H9 (cell line): Measurements from ENCODE around the gene HOXD10. TPM values are rescaled to one million over a fixed set of nuclear protein-coding genes. Genes with fewer than 3 reads are reported as not detected.

Source experiments
- DNase-seq: peaks from one replicate; pipeline ENCODE4 v3.0.0-alpha.2; 2017
- H2AFZ ChIP-seq: one replicate; pipeline ENCODE4 v1.6.1; 2013; ENCODE audit warnings: mild to moderate bottlenecking, low read length, control low read depth, moderate library complexity
- H2AK5ac ChIP-seq: 2 replicates; pipeline ENCODE4 v1.6.1; 2013; ENCODE audit warnings: low read length, control low read depth, mixed read lengths; ENCODE audit not compliant: insufficient read length
- H2BK120ac ChIP-seq: one replicate; pipeline ENCODE4 v1.6.1; 2013; ENCODE audit warnings: low read depth, mild to moderate bottlenecking, low read length, control low read depth, inconsistent platforms; ENCODE audit not compliant: poor library complexity, severe bottlenecking
- H2BK12ac ChIP-seq: 2 replicates; pipeline ENCODE4 v1.6.1; 2013; ENCODE audit warnings: low read length, control low read depth, mixed read lengths, low read depth; ENCODE audit not compliant: insufficient read length
- H2BK15ac ChIP-seq: 2 replicates; pipeline ENCODE4 v1.6.1; 2013; ENCODE audit warnings: low read depth, low read length, control low read depth
- H2BK20ac ChIP-seq: one replicate; pipeline ENCODE4 v1.6.1; 2013; ENCODE audit warnings: low read depth, mild to moderate bottlenecking, low read length, control low read depth, inconsistent platforms; ENCODE audit not compliant: poor library complexity, severe bottlenecking
- H2BK5ac ChIP-seq: 2 replicates; pipeline ENCODE4 v1.6.1; 2013; ENCODE audit warnings: low read length, control low read depth, mixed read lengths; ENCODE audit not compliant: insufficient read length
- H3K14ac ChIP-seq: 2 replicates; pipeline ENCODE4 v1.6.1; 2013; ENCODE audit warnings: low read length, control low read depth; ENCODE audit not compliant: insufficient read depth
- H3K18ac ChIP-seq: 2 replicates; pipeline ENCODE4 v1.6.1; 2013; ENCODE audit warnings: low read depth, mild to moderate bottlenecking, mixed read lengths, low read length, control low read depth; ENCODE audit not compliant: insufficient read length
- H3K23ac ChIP-seq: 2 replicates; pipeline ENCODE4 v1.6.1; 2013; ENCODE audit warnings: low read length, control low read depth, mixed read lengths, low read depth; ENCODE audit not compliant: insufficient read length
- H3K23me2 ChIP-seq: 2 replicates; pipeline ENCODE4 v1.6.1; 2013; ENCODE audit warnings: low read depth, mild to moderate bottlenecking, mixed read lengths, low read length, control low read depth; ENCODE audit not compliant: insufficient read length, poor library complexity, severe bottlenecking
- H3K27ac ChIP-seq: 2 replicates; pipeline ENCODE4 v1.5.1; 2013; ENCODE audit warnings: low read length, control low read depth, mixed read lengths, low read depth; ENCODE audit not compliant: insufficient read length
- H3K27me3 ChIP-seq: 2 replicates; pipeline ENCODE4 v1.6.1; 2013; ENCODE audit warnings: low read length, control low read depth, inconsistent platforms; ENCODE audit not compliant: insufficient read depth
- H3K4ac ChIP-seq: 2 replicates; pipeline ENCODE4 v1.6.1; 2013; ENCODE audit warnings: low read depth, mild to moderate bottlenecking, control low read depth, inconsistent platforms, low read length, moderate library complexity
- H3K4me1 ChIP-seq: 2 replicates; pipeline ENCODE4 v1.6.1; 2013; ENCODE audit warnings: low read length, control low read depth, inconsistent platforms; ENCODE audit not compliant: insufficient read depth
- H3K4me2 ChIP-seq: 2 replicates; pipeline ENCODE4 v1.6.1; 2013; ENCODE audit warnings: low read length, control low read depth, mixed read lengths; ENCODE audit not compliant: insufficient read length, insufficient read depth
- H3K56ac ChIP-seq: 2 replicates; pipeline ENCODE4 v1.6.1; 2013; ENCODE audit warnings: low read depth, mild to moderate bottlenecking, mixed read lengths, low read length, control low read depth; ENCODE audit not compliant: insufficient read length
- H3K79me1 ChIP-seq: 2 replicates; pipeline ENCODE4 v1.6.1; 2013; ENCODE audit warnings: low read depth, mild to moderate bottlenecking, moderate library complexity, low read length, control low read depth, inconsistent platforms; ENCODE audit not compliant: insufficient read depth, poor library complexity, severe bottlenecking
- H3K79me2 ChIP-seq: 2 replicates; pipeline ENCODE4 v1.6.1; 2013; ENCODE audit warnings: low read length, control low read depth, inconsistent platforms; ENCODE audit not compliant: insufficient read depth
- H3K9ac ChIP-seq: 2 replicates; pipeline ENCODE4 v1.6.1; 2013; ENCODE audit warnings: low read length, control low read depth, mixed read lengths; ENCODE audit not compliant: insufficient read length; ENCODE audit errors: extremely low read depth
- H3K9me3 ChIP-seq: one replicate; pipeline ENCODE4 v1.6.1; 2013; ENCODE audit warnings: low read depth, low read length, inconsistent platforms; ENCODE audit not compliant: control insufficient read depth
- H3T11ph ChIP-seq: one replicate; pipeline ENCODE4 v1.6.1; 2013; ENCODE audit warnings: mild to moderate bottlenecking, low read length, control low read depth, inconsistent platforms
- H4K20me1 ChIP-seq: one replicate; pipeline ENCODE4 v1.6.1; 2013; ENCODE audit not compliant: control insufficient read depth, insufficient read length, insufficient read depth
- H4K5ac ChIP-seq: 2 replicates; pipeline ENCODE4 v1.6.1; 2013; ENCODE audit warnings: low read depth, mild to moderate bottlenecking, mixed read lengths, low read length, control low read depth; ENCODE audit not compliant: insufficient read length
- H4K8ac ChIP-seq: replicated peaks from 2 replicates; pipeline ENCODE4 v1.6.1; 2013; ENCODE audit warnings: low read length, control low read depth, mixed read lengths, low read depth; ENCODE audit not compliant: insufficient read length
- H4K91ac ChIP-seq: 2 replicates; pipeline ENCODE4 v1.6.1; 2013; ENCODE audit warnings: low read depth, mild to moderate bottlenecking, moderate library complexity, mixed read lengths, low read length, control low read depth; ENCODE audit not compliant: insufficient read length
- H3K27ac Mint-ChIP-seq, 3 experiments: 2 replicates in 2 of 3; 3 replicates in 1 of 3; pipeline ENCODE4 v1.8.0; 2020 to 2021; ENCODE audit warnings: mixed read lengths in 3 of 3, mild to moderate bottlenecking in 1 of 3, moderate library complexity in 1 of 3
- H3K27me3 Mint-ChIP-seq: 2 replicates; pipeline ENCODE4 v1.8.0; 2021; ENCODE audit warnings: low read depth, mild to moderate bottlenecking, moderate library complexity, mixed read lengths
- H3K36me3 Mint-ChIP-seq, 3 experiments: 2 replicates in 2 of 3; 3 replicates in 1 of 3; pipeline ENCODE4 v1.8.0; 2020 to 2021; ENCODE audit warnings: low read depth in 3 of 3, mixed read lengths in 3 of 3; ENCODE audit not compliant: insufficient read depth in 1 of 3
- H3K4me1 Mint-ChIP-seq, 2 experiments: 2 replicates each; pipeline ENCODE4 v1.8.0; 2020; ENCODE audit warnings: mixed read lengths in 2 of 2
- H3K4me3 Mint-ChIP-seq, 2 experiments: 2 replicates in 1 of 2; 3 replicates in 1 of 2; pipeline ENCODE4 v1.8.0; 2020 to 2021; ENCODE audit warnings: mild to moderate bottlenecking in 2 of 2, mixed read lengths in 2 of 2, moderate library complexity in 1 of 2
- H3K9me3 Mint-ChIP-seq, 2 experiments: 2 replicates in 1 of 2; 3 replicates in 1 of 2; pipeline ENCODE4 v1.8.0; 2020; ENCODE audit warnings: mild to moderate bottlenecking in 2 of 2, mixed read lengths in 2 of 2, moderate library complexity in 1 of 2
- WGBS: extraction: QIAGEN DNeasy Blood & Tissue Kit; methylation state at CpG from one replicate; pipeline ENCODE4 v1.1.7; 2013; ENCODE audit warnings: missing lambda C conversion rate, low lambda C conversion rate, mixed read lengths; ENCODE audit not compliant: insufficient read length; ENCODE audit errors: extremely low coverage; 5-methylcytosine and 5-hydroxymethylcytosine counted together
- long read RNA-seq: library from polyadenylated mRNA; unstranded; transcript quantifications from one replicate; pipeline ENCODE4 v2.0.0, GENCODE V29; 2020
- total RNA-seq: library from RNA; stranded (reverse); gene quantifications from 2 replicates; pipeline ENCODE4 v1.2.1, GENCODE V29; 2021
- TF ChIP-seq, protein P1 (sequence below): fragments of 200-600 bp; sonication (generic); conservative IDR thresholded peaks from 3 replicates; pipeline ENCODE4 v1.8.0; 2021; ENCODE audit warnings: antibody characterized with exemption, mild to moderate bottlenecking

HOXD10 gene
- total RNA-seq, result not detected in 2 replicates
- long read RNA-seq, result 0 reads

DNA sequence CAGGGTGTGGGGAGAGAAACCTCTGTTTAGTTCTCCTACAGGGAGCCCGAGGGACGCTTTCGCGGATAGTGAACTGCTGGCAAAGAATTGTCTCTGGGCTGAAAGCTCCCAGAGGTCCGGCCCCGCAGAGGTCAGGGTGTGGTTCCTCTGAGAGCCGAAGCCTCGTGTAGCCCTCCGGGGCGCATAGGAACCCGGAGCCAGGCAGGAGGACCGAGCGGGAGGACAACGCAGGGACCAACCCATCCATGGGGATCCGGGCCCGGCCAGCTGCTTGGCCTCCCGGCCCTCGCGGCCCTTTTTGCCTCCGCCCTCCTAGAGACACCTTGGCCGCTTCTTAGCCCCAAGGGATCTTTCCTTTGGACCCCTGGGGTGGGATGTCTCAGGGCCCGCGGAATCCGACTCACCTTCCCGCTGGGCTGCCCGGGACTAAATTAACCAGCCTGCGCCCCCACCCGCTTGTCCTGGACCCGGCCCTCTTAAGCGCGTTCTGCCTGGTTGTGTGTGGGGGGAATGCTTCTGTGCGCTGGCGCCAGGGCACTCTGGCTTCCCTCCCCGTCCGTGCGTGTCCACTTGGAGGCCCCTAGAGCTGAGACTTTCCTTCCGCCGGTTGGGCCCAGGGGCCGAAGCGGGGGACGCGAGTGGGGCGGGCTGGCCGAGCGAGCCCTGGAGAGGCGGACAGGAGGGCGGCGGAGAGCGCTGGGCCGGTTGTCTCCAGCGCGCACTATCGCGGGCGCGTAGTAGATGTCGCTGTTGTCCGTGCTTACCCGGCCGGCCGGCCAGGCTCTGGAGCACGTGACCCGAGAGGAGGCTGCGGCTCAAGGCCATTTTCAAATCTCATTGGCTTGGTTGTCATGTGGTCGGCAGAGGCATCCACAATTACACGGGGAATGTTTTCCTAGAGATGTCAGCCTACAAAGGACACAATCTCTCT, at the start of gene HOXD10:
TSS of gene HOXD10 (plus strand) at position 896 of the 931 bp plus-strand sequence. CDS start 56 bp downstream, outside the sequence.
- Histone ChIP-seq H3K14ac (no peak within 1 kb of the TSS), H3K9me3 (no peaks in the 10 kb centered on the region), H3K79me2 (no peaks in the 10 kb centered on the region), H3K4ac (no peak within 1 kb of the TSS), H3K27ac (no peak within 1 kb of the TSS), H3K23me2 (peaks cover 2% of the 10 kb centered on the region), H3K27me3 (peaks cover 98% of the 10 kb centered on the region), H2BK120ac (no peak within 1 kb of the TSS), H3K4me2 (no peak within 1 kb of the TSS), H4K8ac (no peak within 1 kb of the TSS), H3K18ac (no peak within 1 kb of the TSS), H2AFZ (no peak within 1 kb of the TSS), H3K9ac (no peak within 1 kb of the TSS), H3K79me1 (no peaks in the 10 kb centered on the region), H3T11ph (no peak within 1 kb of the TSS), H2AK5ac (no peak within 1 kb of the TSS), H4K91ac (no peak within 1 kb of the TSS), H2BK12ac (no peak within 1 kb of the TSS), H3K56ac (no peak within 1 kb of the TSS), H3K4me1 (no peaks in the 10 kb centered on the region), H2BK15ac (no peak within 1 kb of the TSS), H2BK5ac (no peak within 1 kb of the TSS), H3K23ac (no peak within 1 kb of the TSS), H4K20me1 (peaks cover 4% of the 10 kb centered on the region), H4K5ac (no peak within 1 kb of the TSS), H2BK20ac (no peak within 1 kb of the TSS)
- H3K4me1 Mint-ChIP-seq, result peaks cover 0 to 11% of the 10 kb centered on the region in 2 experiments; a peak in 2 of 4 replicates
- H3K36me3 Mint-ChIP-seq, result peaks cover 0 to 3% (median 0%) of the 10 kb centered on the region in 3 experiments; a peak in 2 of 7 replicates
- no CpG with 5 or more reads among the region's 66 CpGs for WGBS
- H3K9me3 Mint-ChIP-seq, result peaks cover 10 to 24% of the 10 kb centered on the region in 2 experiments
- TF ChIP-seq, protein P1, sequence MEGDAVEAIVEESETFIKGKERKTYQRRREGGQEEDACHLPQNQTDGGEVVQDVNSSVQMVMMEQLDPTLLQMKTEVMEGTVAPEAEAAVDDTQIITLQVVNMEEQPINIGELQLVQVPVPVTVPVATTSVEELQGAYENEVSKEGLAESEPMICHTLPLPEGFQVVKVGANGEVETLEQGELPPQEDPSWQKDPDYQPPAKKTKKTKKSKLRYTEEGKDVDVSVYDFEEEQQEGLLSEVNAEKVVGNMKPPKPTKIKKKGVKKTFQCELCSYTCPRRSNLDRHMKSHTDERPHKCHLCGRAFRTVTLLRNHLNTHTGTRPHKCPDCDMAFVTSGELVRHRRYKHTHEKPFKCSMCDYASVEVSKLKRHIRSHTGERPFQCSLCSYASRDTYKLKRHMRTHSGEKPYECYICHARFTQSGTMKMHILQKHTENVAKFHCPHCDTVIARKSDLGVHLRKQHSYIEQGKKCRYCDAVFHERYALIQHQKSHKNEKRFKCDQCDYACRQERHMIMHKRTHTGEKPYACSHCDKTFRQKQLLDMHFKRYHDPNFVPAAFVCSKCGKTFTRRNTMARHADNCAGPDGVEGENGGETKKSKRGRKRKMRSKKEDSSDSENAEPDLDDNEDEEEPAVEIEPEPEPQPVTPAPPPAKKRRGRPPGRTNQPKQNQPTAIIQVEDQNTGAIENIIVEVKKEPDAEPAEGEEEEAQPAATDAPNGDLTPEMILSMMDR, result peak; percentile 60
- no peak within 1 kb of the TSS for H3K27ac Mint-ChIP-seq
- peak within 1 kb of the TSS; percentile 14 to 62; a peak in 2 of 5 replicates for H3K4me3 Mint-ChIP-seq
- H3K27me3 Mint-ChIP-seq, result peaks cover 100% of the 10 kb centered on the region
- peak; percentile 86 for DNase-seq
